GM10847 (cell line): Measurements from ENCODE around the gene DUX4.
"Not testable (repeated sequence)": the region's sequence is repeated elsewhere in the genome, so short reads cannot be mapped to it uniquely, and the experiment has no call there.

ENCODE experiments used
- POLR2A ChIP-seq: IDR thresholded peaks from 2 replicates; pipeline ENCODE4 v1.6.1; 2011; ENCODE audit not compliant: insufficient read length; ENCODE audit errors: extremely low read depth

Gene DUX4

GRCh38 chr4:190173428-190173827, at the start of gene DUX4:
Gene DUX4 (plus strand): TSS chr4:190173774. CDS start chr4:190173774, 0 bp downstream.
- TF ChIP-seq POLR2A, result not testable (repeated sequence)
